Measurements from ENCODE around the gene SOX5.

Gene SOX5

GRCh38 chr12:23611320-23611719, 338.1 kb downstream of the SOX5 start:
- DNase-seq (ENCODE audit: low read depth in 2 of 2) = no peak

- no peak for DNase-seq (ENCODE audit: low read depth in 2 of 2)
Observed at GRCh38 chr12:23600919-23601318, 348.6 kb downstream of the SOX5 start.

GRCh38 chr12:23596568-23596967, 352.9 kb downstream of the SOX5 start:
- DNase-seq (ENCODE audit: low read depth in 2 of 2) = no peak

GRCh38 chr12:23587833-23588559, 361.5 kb downstream of the SOX5 start:
- DNase-seq (ENCODE audit: low read depth in 2 of 2) = no peak

- DNase-seq (ENCODE audit: low read depth in 2 of 2) = no peak
Observed at GRCh38 chr12:23585782-23586163, 363.7 kb downstream of the SOX5 start.

GRCh38 chr12:23585156-23585781, 364.2 kb downstream of the SOX5 start:
- DNase-seq (ENCODE audit: low read depth in 2 of 2) = no peak

- DNase-seq (ENCODE audit: low read depth in 2 of 2) = no peak
Observed at GRCh38 chr12:23581913-23582312, 367.6 kb downstream of the SOX5 start.

GRCh38 chr12:23579257-23579656, 370.2 kb downstream of the SOX5 start:
- DNase-seq (ENCODE audit: low read depth in 2 of 2) = no peak

- no peak for DNase-seq (ENCODE audit: low read depth in 2 of 2)
Observed at GRCh38 chr12:23576372-23576771, 373.1 kb downstream of the SOX5 start.

- no peak for DNase-seq (ENCODE audit: low read depth in 2 of 2)
Observed at GRCh38 chr12:23569356-23569755, 380.1 kb downstream of the SOX5 start.

GRCh38 chr12:23566133-23566532, 383.3 kb downstream of the SOX5 start:
- DNase-seq (ENCODE audit: low read depth in 2 of 2) = no peak

GRCh38 chr12:23564451-23565152, 384.9 kb downstream of the SOX5 start:
- no peak for DNase-seq (ENCODE audit: low read depth in 2 of 2)

GRCh38 chr12:23561364-23562345, 387.8 kb downstream of the SOX5 start:
- no peak for DNase-seq (ENCODE audit: low read depth in 2 of 2)

- no peak for DNase-seq (ENCODE audit: low read depth in 2 of 2)
Observed at GRCh38 chr12:23560611-23561010, 388.9 kb downstream of the SOX5 start.

GRCh38 chr12:23559268-23559753, 390.2 kb downstream of the SOX5 start:
- DNase-seq (ENCODE audit: low read depth in 2 of 2) = no peak

- no peak for DNase-seq (ENCODE audit: low read depth in 2 of 2)
Observed at GRCh38 chr12:23556661-23557060, 392.8 kb downstream of the SOX5 start.

GRCh38 chr12:23555825-23556207, 393.7 kb downstream of the SOX5 start:
- DNase-seq (ENCODE audit: low read depth in 2 of 2) = no peak

- no peak for DNase-seq (ENCODE audit: low read depth in 2 of 2)
Observed at GRCh38 chr12:23555180-23555824, 394.2 kb downstream of the SOX5 start.

- DNase-seq (ENCODE audit: low read depth in 2 of 2) = no peak
Observed at GRCh38 chr12:23552417-23552816, 397.1 kb downstream of the SOX5 start.

GRCh38 chr12:23550753-23551152, 398.7 kb downstream of the SOX5 start:
- no peak for DNase-seq (ENCODE audit: low read depth in 2 of 2)

- DNase-seq (ENCODE audit: low read depth in 2 of 2) = no peak
Observed at GRCh38 chr12:23548742-23549141, 400.7 kb downstream of the SOX5 start.

All from activated CD4-positive, alpha-beta T cell treated with anti-CD3 and anti-CD28 coated beads for 24 hours (primary cell).